ENCODE measurements around the gene LMOD3. TPM values are rescaled to one million over a fixed set of nuclear protein-coding genes. Genes with fewer than 3 reads are reported as not detected.

The LMOD3 gene
- total RNA-seq, 3 donors from 2014 or later (not counting 1 experiment from before 2014, with no cell fraction given), result not detected

- Histone ChIP-seq H3K9me3 (ENCODE audit: control insufficient read depth, insufficient read depth, low read length) (no peaks in the 10 kb centered on the region), H3K27me3 (ENCODE audit: control insufficient read depth, insufficient read depth, low read length) (no peaks in the 10 kb centered on the region), H3K4me3 (ENCODE audit: low read length) (no peak overlapping the region), H3K36me3 (ENCODE audit: control insufficient read depth, insufficient read depth, low read length) (no peaks in the 10 kb centered on the region), H3K27ac (ENCODE audit: low read length) (no peak overlapping the region), H3K4me1 (ENCODE audit: control insufficient read depth, insufficient read depth, low read length) (no peaks in the 10 kb centered on the region)
- no peaks in the 10 kb centered on the region for H3K9me3 Mint-ChIP-seq
- no peak for DNase-seq
- no peak for ATAC-seq
- no peaks in the 10 kb centered on the region for H3K4me1 Mint-ChIP-seq
- intact Hi-C loops (cut with micrococcal nuclease), result no loop called here
- H3K4me3 Mint-ChIP-seq, result no peak overlapping the region
- H3K36me3 Mint-ChIP-seq, result no peaks in the 10 kb centered on the region
- H3K27me3 Mint-ChIP-seq (ENCODE audit: low read depth in 2 of 2), result peaks cover 13 to 16% of the 10 kb centered on the region in 2 donors
- no peak for TF ChIP-seq CTCF (IDR thresholded peaks at IDR 0.05)
- no peak overlapping the region for H3K27ac Mint-ChIP-seq
Measured at GRCh38 chr3:69137005-69137404, 14.6 kb upstream of the LMOD3 start.

- Mint-ChIP-seq H3K4me3 (no peak overlapping the region), H3K4me1 (no peaks in the 10 kb centered on the region), H3K36me3 (no peaks in the 10 kb centered on the region), H3K9me3 (no peaks in the 10 kb centered on the region), H3K27ac (no peak overlapping the region), H3K27me3 (ENCODE audit: low read depth in 2 of 2) (peaks cover 11 to 14% of the 10 kb centered on the region in 2 donors)
- intact Hi-C loops (cut with micrococcal nuclease), result no loop called here
- no peaks in the 10 kb centered on the region for H3K27me3 ChIP-seq (ENCODE audit: control insufficient read depth, insufficient read depth, low read length)
- no peaks in the 10 kb centered on the region for H3K4me1 ChIP-seq (ENCODE audit: control insufficient read depth, insufficient read depth, low read length)
- H3K36me3 ChIP-seq (ENCODE audit: control insufficient read depth, insufficient read depth, low read length), result no peaks in the 10 kb centered on the region
- no peak overlapping the region for H3K27ac ChIP-seq (ENCODE audit: low read length)
- no peaks in the 10 kb centered on the region for H3K9me3 ChIP-seq (ENCODE audit: control insufficient read depth, insufficient read depth, low read length)
- ATAC-seq (no peak), DNase-seq (no peak)
- no peak for TF ChIP-seq CTCF (IDR thresholded peaks at IDR 0.05)
- H3K4me3 ChIP-seq (ENCODE audit: low read length), result no peak overlapping the region
Measured at GRCh38 chr3:69130689-69131088, 8.3 kb upstream of the LMOD3 start.

GRCh38 chr3:69129531-69129930, 7.1 kb upstream of the LMOD3 start:
- Histone ChIP-seq H3K4me1 (ENCODE audit: control insufficient read depth, insufficient read depth, low read length) (no peaks in the 10 kb centered on the region), H3K36me3 (ENCODE audit: control insufficient read depth, insufficient read depth, low read length) (no peaks in the 10 kb centered on the region), H3K27ac (ENCODE audit: low read length) (no peak overlapping the region), H3K4me3 (ENCODE audit: low read length) (no peak overlapping the region), H3K27me3 (ENCODE audit: control insufficient read depth, insufficient read depth, low read length) (no peaks in the 10 kb centered on the region), H3K9me3 (ENCODE audit: control insufficient read depth, insufficient read depth, low read length) (no peaks in the 10 kb centered on the region)
- no peaks in the 10 kb centered on the region for H3K4me1 Mint-ChIP-seq
- H3K4me3 Mint-ChIP-seq, result no peak overlapping the region
- no peak overlapping the region for H3K27ac Mint-ChIP-seq
- peaks cover 11 to 14% of the 10 kb centered on the region in 2 donors for H3K27me3 Mint-ChIP-seq (ENCODE audit: low read depth in 2 of 2)
- TF ChIP-seq CTCF (IDR thresholded peaks at IDR 0.05), result no peak
- 17% methylated on average over 1 of the region's 1 CpG for WGBS (ENCODE audit: insufficient coverage)
- DNase-seq, result no peak
- H3K36me3 Mint-ChIP-seq, result no peaks in the 10 kb centered on the region
- no peaks in the 10 kb centered on the region for H3K9me3 Mint-ChIP-seq
- intact Hi-C loops (cut with micrococcal nuclease), result no loop called here
- ATAC-seq, result no peak

GRCh38 chr3:69128509-69128908, 6.1 kb upstream of the LMOD3 start:
- DNase-seq (no peak), ATAC-seq (no peak)
- H3K4me3 ChIP-seq (ENCODE audit: low read length), result no peak overlapping the region
- intact Hi-C loops (cut with micrococcal nuclease), result no loop called here
- Mint-ChIP-seq H3K4me1 (no peaks in the 10 kb centered on the region), H3K4me3 (no peak overlapping the region), H3K36me3 (no peaks in the 10 kb centered on the region), H3K27ac (no peak overlapping the region), H3K9me3 (no peaks in the 10 kb centered on the region), H3K27me3 (ENCODE audit: low read depth in 2 of 2) (peaks cover 9 to 14% of the 10 kb centered on the region in 2 donors)
- no peak for TF ChIP-seq CTCF (IDR thresholded peaks at IDR 0.05)
- no peaks in the 10 kb centered on the region for H3K36me3 ChIP-seq (ENCODE audit: control insufficient read depth, insufficient read depth, low read length)
- H3K27ac ChIP-seq (ENCODE audit: low read length), result no peak overlapping the region
- H3K4me1 ChIP-seq (ENCODE audit: control insufficient read depth, insufficient read depth, low read length), result no peaks in the 10 kb centered on the region
- H3K27me3 ChIP-seq (ENCODE audit: control insufficient read depth, insufficient read depth, low read length), result no peaks in the 10 kb centered on the region
- no peaks in the 10 kb centered on the region for H3K9me3 ChIP-seq (ENCODE audit: control insufficient read depth, insufficient read depth, low read length)
